Stimulated activated CD8-positive, alpha-beta memory T cell treated with anti-CD3 and anti-CD28 coated beads, Interleukin-12 subunit alpha, Interleukin-12 subunit beta, amount 100 ng/mL, for 24 hours (primary cell): ENCODE measurements around the gene CPLX3.

ENCODE experiments used
- DNase-seq: peaks from one replicate; pipeline ENCODE4 v3.0.0-alpha.2; 2020; ENCODE audit errors: extremely low read depth

The CPLX3 gene

DNA sequence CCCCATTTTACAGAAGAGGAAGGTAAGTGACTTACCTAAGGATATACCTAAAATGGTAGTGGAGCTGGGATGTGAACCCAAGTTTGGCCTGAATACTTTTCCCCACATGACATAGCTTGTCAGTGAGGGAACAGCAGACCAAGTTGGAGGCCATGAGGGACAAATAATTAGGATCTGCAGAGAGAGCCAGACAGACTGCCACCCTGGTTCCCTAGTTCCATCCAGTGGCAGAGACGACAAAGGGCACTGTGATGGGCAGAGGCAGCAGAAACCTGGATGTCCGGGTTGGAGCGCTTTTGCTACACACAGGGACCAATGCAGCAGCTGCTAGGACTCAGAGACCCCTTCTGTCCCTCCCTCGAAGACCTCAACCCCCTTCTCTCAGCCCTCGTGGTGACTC lies 1.2 kb downstream of the CPLX3 start:
- DNase-seq = no peak

DNA sequence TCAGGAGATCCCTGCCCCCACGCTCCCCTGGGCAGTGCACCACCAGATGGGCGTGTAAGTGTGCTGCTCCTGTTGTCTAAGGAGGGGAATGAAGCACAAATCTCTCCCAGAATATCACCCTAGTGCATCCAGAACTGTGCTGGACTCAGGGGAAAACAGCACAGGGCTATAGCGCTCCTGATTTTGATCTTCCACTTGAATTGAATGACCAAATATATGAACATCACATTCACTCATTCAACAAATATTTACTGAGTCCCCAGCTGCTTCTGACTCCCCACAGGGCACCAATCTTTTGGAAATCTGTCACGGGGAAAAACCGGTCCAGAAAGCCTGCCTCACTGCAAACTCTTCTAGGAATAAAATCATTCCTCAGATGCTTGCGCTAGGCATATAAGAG lies 2.4 kb downstream of the CPLX3 start:
- DNase-seq = no peak

DNA sequence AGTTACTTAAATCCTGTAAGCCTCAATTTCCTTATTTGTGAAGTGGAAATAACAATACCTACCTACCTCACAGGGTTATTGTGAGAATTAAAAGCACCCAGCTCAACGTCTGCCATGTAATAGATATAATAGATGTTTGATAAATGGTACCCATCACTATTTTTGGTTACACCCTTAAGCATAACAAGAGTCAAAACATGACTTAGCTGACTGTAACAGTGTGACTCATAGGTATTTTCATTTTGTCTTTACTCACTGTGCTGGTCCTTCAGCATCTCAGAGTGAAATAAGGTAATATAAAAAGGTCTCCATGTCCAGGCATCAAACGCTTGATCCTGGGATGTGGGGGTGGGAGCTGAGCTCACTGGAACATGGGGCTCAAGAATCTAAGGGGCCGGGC lies 3.1 kb downstream of the CPLX3 start:
- no peak for DNase-seq

DNA sequence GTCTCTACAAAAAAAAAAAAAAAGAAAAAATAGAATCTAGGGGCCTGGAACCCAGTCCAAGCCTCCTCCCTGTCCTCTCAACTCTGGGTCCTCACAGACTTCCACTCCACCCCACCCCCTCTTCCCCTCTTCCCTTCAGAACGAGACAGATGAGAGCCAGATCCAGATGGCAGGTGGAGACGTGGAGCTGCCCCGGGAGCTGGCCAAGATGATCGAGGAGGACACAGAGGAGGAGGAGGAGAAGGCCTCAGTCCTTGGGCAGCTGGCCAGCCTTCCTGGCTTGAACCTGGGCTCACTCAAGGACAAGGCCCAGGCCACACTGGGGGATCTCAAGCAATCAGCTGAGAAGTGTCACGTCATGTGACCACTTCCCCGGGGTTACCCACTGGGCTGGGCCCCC lies 3.6 kb downstream of the CPLX3 start:
- DNase-seq = no peak

DNA sequence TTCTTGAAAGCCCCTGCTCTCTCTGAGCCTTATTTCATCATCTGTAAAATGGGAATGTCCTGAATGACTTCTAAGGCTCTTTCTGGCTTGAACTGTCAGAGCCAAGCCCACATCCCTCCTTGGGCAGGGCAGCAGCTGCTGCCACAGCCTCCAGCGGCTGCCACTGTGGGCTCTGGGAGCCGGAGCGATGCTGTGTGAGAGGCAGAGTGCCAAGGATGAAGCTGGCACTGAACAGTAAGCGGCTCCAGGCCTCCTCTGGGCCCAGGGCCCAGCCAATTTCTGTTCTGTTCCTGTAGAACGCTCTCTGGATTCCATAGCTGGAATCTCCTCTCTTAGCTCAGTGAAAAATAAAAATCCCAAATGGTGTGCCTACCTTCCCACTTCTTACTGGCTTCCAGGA lies 4.4 kb downstream of the CPLX3 start:
- no peak for DNase-seq

DNA sequence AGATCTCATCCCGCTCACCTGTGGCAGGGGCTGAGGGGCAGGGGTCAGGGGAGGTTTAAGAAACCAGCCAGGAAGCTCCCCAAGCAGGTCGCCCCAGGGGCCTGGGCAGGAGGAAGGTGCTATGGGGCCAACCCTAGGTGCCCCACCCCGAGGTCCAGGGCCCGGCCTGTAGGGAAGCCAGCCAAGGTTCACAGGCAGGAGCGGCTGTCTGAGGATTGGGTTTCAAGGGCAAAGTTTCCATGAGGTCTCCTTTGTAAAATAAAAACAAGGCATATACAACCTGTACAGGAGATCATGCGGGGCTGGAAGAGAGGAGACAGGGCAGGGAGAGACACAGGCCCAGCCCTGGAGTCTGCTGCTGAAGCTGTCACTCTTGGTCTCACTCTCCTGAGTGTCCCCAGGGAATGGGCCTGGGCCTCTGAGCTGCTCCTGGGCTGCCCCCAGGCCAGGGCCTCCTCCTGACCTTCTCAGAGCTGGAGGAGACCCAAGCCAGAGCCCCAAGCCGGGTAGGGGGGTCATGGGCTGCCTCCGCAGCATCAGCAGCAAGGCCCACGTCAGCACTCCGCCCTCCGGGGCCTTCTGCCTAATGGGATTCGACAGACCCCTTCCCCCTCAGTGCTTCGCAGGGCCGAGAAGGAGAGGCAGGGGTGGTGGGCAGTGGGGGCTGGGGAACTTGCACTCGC lies 5.5 kb downstream of the CPLX3 start:
- DNase-seq = no peak

DNA sequence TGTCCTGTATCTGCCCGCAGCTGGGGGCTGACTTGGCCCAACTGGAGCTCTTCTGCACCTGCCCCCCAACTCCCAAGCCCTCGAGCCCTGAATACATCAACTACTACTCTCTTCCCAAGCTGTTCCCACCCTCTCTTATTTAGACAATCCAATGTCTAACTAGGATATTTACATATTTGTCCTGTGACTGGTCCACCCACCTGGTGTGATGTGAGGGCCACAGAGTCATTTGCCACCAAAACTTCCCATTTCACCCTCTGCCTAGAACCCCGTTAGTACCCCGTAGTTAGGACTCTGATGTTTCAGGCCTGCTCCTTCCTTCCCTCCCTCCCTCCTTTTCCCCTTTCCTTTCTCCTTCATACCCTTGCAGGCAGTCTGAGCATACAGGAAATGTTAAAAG lies 6.4 kb downstream of the CPLX3 start:
- DNase-seq = no peak

DNA sequence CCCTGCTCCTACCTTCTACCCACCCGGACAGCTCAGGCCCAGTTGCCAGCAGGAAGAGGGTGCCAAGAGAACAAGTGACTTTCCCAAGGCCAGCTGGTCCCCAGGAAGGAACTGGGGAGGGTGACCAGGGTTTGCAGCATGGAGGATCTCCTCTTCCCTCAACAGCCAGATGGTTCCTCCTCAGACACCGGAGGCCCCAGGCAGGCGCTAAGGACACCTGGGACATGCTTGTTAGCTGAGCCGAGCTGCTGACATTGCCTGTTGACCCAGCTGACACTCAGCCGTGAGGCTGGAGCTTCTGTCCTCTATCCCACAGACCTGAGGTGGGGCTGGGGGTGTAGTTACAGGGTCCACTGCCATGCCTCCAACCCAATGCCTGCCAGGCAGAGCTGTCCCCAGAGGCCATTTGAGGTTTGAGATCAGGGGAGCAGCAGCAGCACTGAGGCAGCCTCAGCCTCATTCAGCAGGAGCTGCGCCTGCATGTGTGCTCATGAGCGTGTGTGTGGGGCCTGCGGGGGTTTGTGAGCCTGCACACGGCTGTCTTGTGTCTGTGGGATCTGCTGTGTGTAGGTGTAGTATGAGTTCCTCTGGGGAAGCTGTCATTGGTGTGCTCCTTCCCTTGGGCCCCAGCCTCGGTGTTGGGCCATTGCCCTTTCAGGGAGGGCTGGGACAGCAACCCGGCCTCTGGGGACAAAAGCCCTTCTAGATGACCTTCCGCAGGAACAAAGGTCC lies 7.1 kb downstream of the CPLX3 start:
- no peak for DNase-seq

DNA sequence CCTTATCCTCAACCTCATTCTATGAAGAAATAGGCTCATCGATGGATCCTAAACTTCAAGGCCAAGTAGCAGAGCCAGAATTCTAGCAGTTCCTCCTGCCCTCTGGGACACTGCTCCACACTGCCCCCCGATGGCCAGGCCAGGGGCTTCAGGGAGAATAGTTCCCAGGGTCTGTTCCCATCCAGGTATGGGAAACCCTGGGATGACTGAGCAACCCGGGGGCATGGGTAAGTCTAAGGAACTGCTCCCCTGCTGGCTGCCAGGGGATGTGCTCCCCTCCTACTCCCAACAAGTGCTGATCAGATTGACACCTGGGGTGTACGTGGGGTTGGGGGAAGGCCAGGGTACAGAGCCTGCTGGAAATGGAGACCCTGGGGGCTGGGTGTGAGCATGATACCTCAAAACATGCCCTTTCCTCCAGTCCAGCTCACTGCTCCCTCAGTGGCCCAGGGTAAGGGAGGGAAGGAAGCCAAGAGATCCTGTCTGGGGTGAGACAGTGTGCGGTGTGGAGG lies 8.9 kb downstream of the CPLX3 start:
- DNase-seq = no peak

DNA sequence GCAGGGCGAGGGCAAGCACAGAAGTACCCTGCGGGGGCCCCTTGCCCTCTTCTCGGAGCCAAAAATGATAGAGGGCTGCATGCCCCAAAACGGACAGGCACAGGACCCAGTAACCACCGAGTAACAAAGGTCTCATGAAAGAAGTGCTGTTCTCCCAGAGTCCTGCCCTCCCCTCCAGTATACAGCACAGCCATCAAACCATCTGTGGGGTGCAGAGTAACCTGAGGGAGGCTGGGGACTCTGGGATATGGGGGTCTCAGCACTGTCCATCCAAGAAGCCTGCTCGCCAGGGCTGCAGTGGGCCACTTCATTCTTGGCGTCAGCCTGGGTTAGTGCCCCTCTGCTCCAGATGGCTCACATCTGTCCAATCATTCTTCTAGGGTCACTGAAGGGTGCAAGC lies 10.4 kb downstream of the CPLX3 start:
- DNase-seq = no peak

DNA sequence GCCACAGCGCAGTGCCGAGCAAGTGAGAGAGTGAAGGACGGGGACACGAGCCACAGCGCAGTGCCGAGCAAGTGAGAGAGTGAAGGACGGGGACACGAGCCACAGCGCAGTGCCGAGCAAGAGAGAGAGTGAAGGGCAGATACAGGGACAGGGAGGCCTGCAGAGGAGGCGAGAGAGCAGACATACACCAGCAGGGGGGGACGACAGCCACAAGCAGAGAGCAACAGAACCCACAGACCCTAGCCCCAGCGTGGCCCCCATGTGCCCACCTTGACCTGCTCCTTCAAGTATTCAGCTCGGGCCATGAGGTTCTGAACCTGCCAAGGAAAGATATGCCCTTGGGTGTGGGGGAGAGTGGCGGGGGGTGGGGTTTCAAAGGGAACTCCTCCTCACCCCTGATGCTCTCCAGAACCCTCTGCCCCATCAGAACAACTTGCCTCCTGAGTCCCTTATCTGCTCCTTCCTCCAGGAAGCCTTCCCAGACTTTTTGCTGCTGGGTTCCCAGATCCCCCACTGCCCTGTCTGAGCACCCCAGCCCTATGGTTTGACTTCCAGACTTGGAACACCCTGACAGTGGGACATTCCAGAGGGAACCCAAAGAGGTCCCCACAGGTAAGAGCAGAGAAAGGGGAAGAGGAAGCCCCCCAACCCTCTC lies 11.2 kb downstream of the CPLX3 start:
- DNase-seq = no peak

DNA sequence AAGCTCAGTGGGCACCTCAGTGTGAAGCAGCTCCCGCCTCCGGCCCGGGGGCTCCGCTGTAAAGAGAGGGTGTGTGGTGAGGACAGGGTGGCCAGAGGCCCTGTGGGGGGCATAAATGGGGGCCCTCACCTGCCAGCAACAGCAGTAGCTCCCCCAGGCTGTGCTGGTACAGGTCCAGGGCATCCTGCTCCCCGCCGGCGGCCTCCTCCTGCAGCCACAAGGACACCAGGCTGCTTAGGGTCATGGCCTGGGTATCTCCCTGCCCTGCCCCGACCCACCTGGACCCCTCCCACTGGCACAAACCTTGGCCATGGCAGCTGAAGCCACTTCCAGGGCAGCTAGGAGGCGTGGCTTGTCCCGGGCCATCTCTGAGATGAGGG lies 11.7 kb downstream of the CPLX3 start:
- no peak for DNase-seq

DNA sequence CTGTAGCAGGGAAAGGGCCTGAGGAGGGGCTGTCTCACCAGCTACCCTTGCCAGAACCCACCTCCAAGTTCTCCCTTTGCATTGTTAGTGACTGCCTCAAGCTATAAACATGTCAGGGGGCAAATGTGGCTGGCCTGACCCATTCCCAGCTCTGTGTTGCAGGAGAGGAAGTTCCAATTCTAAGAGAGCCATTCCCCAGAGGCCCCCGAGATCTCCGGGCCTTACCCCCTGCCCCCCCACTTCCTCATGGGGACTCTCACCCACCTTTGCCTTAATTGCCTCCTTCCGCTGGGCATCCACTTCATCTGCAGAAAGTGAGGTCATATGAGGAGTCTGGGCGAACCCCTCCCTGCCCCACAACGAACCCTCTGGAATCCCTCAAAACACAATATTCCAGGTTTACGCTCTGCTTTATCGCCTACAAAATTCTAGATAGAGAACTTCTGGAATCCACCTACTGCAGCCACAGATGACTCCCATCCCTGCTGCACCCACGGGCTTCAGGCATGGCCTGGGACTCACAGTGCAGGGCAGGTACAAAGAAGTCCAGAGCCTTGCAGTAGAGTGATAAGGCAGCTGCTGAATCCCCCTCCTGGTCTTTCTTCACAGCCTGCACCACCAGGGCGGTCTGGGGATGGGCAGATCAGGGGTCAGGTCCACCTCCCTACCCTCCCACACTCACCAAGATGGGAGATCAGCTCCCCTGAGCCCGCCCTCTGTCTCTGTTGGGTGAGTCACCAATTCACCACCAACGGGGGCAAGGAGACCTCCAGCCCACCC lies 12.5 kb downstream of the CPLX3 start:
- no peak for DNase-seq

DNA sequence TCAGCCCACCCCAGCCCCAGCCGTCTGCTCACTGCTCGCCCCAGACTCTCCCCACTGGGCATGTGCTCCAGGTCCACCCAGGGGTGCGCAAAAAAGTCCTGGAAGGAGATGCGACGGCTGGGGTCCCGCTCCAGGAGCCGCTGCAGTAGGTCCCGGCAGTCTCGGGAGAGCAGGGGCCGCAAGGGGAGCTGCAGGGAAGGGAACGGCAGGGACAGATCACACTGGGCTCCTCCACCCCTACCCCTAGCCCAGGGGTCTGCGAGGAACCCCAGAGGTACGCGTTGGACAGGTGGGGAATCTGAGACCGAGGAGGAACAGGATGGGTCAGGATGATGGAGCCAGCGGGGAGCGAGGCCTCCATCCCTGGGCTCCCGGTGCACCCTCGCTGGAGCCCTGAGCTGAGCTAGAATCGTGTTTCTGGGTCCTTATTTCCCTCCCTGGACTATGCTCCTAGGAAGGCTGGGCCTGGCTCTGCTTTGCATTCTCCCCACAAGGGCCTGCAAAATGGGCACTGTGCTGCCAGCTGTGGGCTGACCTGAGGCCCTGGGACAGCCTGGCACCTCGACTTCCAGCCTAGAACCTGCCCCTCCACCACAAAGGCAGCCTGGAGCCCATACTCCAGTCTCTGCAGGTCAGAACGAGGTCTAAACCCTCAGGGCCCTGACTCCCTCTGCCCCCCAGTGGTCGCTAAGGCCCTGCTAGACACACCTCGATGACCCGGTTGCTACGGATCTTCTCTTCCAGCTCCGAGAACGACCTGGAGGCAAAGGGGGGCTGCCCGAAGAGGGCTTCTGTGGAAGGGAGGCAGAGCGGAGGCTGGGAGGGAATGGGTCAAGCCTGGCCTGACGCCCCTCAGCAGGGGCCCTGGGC lies 13.3 kb downstream of the CPLX3 start:
- DNase-seq = no peak

DNA sequence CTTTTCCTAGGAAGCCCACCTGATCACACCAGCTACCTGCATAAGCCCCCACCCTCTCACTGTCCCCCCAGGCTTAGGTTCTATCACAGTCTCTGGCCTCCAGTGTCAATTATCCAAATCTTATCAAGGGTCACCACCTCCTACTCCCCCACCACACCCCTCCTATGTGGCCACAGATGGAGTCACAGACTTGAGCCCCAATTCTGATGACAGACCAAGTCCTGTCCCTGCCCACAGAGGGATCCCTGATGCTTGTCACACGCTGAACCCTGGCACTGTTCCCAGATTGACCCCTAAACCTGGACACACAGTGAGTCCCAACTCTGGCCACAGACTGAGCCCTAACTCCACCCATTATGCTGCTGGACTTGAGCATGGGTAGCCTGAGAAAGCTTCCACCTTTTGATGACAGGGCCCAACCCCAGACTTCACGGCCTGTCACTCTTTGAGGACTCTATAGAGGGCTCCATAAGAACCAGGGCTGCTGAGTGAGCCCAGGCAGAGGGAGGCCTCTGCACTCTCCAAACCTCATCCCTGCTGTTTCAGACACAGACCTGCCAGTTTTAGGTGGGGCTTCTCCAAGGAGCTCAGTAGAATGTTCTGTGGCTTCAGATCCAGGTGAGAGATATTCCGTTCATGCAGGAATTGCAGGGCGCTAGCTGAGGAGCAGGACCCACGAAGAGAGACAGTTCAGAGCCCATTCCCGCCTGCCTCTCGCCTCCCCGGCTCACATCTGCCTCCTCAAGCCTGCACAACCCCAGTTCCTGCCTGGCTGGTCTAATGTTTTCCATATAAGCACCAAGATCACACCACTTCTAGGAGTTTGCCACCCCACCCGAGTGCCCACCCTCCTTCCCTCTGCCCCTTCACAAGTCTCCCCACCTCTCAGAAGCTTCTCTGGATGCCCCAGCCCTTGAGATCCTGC lies 14.7 kb downstream of the CPLX3 start:
- no peak for DNase-seq

DNA sequence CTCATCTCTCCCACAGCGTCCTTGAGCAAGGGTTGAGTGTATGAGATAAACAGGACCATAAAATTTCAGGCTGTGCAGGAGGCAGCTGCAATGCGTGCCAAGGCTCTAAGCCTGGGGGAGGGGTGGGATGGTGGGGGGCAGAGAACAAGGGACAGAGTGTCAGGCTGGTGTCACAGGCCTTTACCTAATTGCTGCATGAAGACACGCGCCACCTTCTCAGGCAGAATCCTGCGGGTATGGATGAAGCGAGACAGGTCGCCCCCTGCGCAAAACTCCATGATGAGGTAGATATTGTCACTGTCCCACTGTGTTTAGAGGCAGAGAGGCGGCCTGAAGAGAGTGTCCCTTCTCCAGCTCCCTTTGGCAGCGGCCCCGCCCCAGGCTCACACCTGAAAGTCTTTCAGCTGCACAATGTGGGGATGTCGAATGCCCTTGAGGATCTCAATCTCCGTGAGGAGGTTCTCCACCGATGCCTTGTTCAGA lies 15.5 kb downstream of the CPLX3 start:
- no peak for DNase-seq

DNA sequence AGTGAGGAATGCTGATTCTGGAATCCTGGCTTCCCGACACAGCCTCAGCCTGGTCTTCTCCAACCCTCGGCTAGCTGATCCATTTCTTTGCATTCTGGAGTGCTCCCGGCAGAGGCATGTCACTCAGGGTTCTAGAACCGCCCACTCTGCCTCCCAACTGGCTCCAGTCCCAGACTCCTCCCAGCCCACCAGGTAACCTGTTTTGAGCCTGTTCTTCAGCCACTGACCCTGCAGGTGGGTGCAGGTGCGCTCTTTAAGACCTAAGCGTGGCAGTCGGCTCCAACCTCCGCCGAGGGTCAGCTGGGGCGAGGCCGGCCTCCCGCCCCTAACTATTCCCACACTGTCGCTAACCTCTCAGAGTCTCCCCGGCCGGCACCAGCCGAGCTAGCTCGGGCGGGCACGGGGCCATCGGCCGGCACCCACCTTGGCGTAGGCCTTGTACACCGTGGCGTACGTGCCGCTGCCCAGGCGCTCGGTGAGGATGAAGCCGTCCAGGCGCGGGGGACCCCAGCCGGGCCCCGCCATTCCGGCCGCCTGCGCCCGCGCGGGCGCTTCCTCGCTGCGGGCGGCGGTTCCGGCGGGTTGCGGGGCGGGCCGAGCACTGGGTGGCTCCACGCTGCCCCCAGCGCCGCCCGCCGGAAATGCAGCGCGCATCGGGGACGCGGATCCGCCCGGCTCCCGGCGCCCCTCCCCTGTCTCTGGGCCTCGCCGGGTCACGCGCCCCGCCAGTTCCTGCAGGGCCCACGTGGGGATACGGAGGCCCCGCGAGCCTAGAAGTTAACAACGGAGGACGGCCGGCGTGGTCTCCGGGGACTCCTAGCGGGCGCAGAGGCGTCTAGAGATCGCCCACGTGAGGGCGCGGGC lies 16.4 kb downstream of the CPLX3 start, which contains the start of gene ULK3:
TSS of gene ULK3 (minus strand) at position 576 of the 864 bp plus-strand sequence. CDS start at position 525, 51 bp downstream.
- peak; percentile 83 for DNase-seq

DNA sequence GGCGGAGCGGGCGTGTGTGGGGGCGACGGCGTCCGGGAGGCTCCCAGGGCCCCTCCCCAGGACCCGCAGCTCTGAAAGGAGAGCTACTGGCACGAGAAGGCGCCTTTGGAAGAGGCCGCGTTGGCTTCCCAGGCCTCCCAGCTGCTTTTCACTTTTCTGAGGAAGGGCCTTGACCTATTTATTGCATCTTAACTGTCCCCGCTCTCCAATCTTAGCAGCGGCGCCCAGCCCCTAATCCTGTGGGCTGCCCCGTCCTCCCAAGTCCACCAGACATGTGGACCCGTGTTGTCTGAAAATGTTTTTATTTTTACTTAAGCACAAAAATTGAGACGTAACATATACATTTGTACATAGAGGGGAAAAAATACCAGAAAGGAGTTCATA lies 17.0 kb downstream of the CPLX3 start:
- DNase-seq = no peak

DNA sequence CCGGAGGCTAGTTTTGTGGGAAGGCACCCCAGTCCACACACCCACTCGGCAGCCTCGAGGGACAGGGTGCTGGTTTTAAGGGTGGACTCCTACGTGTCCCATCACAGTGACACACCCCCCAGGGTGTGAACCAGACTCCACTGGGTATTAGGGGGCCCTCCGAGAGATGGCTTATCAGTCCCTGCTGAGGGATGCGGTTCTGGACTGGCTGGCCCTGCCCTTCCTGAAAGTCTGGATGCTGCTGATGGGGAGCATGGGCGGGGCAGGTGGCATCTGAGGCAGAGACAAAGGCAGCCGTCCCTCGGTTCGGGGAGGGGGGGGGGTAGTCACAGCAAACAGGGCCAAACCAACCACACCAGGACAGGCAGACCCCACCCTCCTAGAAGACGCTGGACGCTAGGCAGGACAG lies 17.5 kb downstream of the CPLX3 start:
- no peak for DNase-seq
